Smooth muscle cell (in vitro differentiated cells): ENCODE measurements around the gene SGSM2. TPM values are rescaled to one million over a fixed set of nuclear protein-coding genes. Genes with fewer than 3 reads are reported as not detected.

ENCODE experiments used
- polyA plus RNA-seq: library from polyadenylated mRNA; unstranded; fragments of >200 nt; fragmentation: Nextera tagmentation; extraction: Ambion mirVana; gene quantifications from 2 replicates; pipeline ENCODE4 v1.2.1, GENCODE V29; 2016
- small RNA-seq: library from RNA; depleted of rRNA; stranded (forward); fragments of <200 nt; gene quantifications from one replicate; pipeline ENCODE3, GENCODE V24; 2014
- total RNA-seq: library from RNA; depleted of rRNA; stranded (reverse); fragments of >200 nt; gene quantifications from 2 replicates; pipeline ENCODE4 v1.2.3, GENCODE V29; 2014

The SGSM2 gene
- total and polyA plus RNA-seq, 2 experiments from 2014 or later: 20.8 to 26.9 TPM

Small RNA genes within 50 kb of the gene (small RNA-seq; reads per million reads assigned to genes)
- gene AC006435.3: not detected
- gene AC006435.4: not detected
- gene SNORD91A: 1,577 reads per million, percentile 100 among the genes with 10 or more reads in this experiment
- gene SNORD91B: 250 reads per million, percentile 99 among the genes with 10 or more reads in this experiment

Other genes with a start within 250 kb of the SGSM2 start
- gene SMG6, start 33.7 kb upstream of the SGSM2 start, total RNA-seq: 11.2 and 21.4 TPM in 2 replicates
- gene SMG6, start 33.7 kb upstream of the SGSM2 start, polyA plus RNA-seq: 10.6 and 13.1 TPM in 2 replicates
- 7.8 and 35.2 TPM in 2 replicates for gene SRR, start 33.6 kb upstream of the SGSM2 start, total RNA-seq
- 11.3 and 14.3 TPM in 2 replicates for gene SRR, start 33.6 kb upstream of the SGSM2 start, polyA plus RNA-seq
- 22.1 and 39.5 TPM in 2 replicates for gene TSR1, start 1.0 kb upstream of the SGSM2 start, total RNA-seq
- 17.6 and 23.7 TPM in 2 replicates for gene TSR1, start 1.0 kb upstream of the SGSM2 start, polyA plus RNA-seq
- gene MNT, start 63.6 kb downstream of the SGSM2 start, total RNA-seq: 7.5 and 12.8 TPM in 2 replicates
- gene MNT, start 63.6 kb downstream of the SGSM2 start, polyA plus RNA-seq: 5.7 and 9.0 TPM in 2 replicates
- gene METTL16, start 174.4 kb downstream of the SGSM2 start, total RNA-seq: 27.4 and 56.6 TPM in 2 replicates
- 14.4 and 16.8 TPM in 2 replicates for gene METTL16, start 174.4 kb downstream of the SGSM2 start, polyA plus RNA-seq